HL-60 (cell line): Measurements from ENCODE around the gene CERS6.

Experiments
- DNase-seq, 2 experiments: peaks; one replicate each; pipeline ENCODE4 v3.0.0-alpha.2; 2010 to 2020; ENCODE audit warnings: low read depth in 1 of 2, low spot score in 1 of 2
- H3K27ac ChIP-seq: fragments of 250-450 bp; sonication (Bioruptor Pico); replicated peaks from 2 replicates; pipeline ENCODE4 v1.5.1; 2020; ENCODE audit warnings: mild to moderate bottlenecking, moderate library complexity
- H3K27me3 ChIP-seq: fragments of 250-450 bp; sonication (Bioruptor Pico); 2 replicates; pipeline ENCODE4 v1.5.1; 2021; ENCODE audit warnings: mild to moderate bottlenecking, moderate library complexity; ENCODE audit not compliant: insufficient read depth, poor library complexity, severe bottlenecking
- H3K4me3 ChIP-seq: replicated peaks from 2 replicates; pipeline ENCODE4 v1.5.1; 2011; ENCODE audit warnings: mild to moderate bottlenecking, control low read depth, low read length; ENCODE audit not compliant: insufficient read depth
- CTCF ChIP-seq: IDR thresholded peaks from one replicate; pipeline ENCODE4 v1.5.1; 2011; ENCODE audit warnings: low read length, control low read depth, inconsistent platforms; ENCODE audit not compliant: insufficient read depth
- GABPA ChIP-seq: IDR thresholded peaks from 2 replicates; pipeline ENCODE4 v1.6.1; 2012; ENCODE audit warnings: low read depth
- POLR2AphosphoS5 ChIP-seq: IDR thresholded peaks from 2 replicates; pipeline ENCODE4 v1.6.1; 2012; ENCODE audit warnings: low read depth
- REST ChIP-seq: IDR thresholded peaks from 2 replicates; pipeline ENCODE4 v1.6.1; 2012; ENCODE audit warnings: low read depth; ENCODE audit not compliant: insufficient replicate concordance
- SPI1 ChIP-seq: IDR thresholded peaks from 2 replicates; pipeline ENCODE4 v1.6.1; 2012; ENCODE audit warnings: low read depth, mild to moderate bottlenecking, borderline replicate concordance

The CERS6 gene

GRCh38 chr2:168703926-168704325, 247.9 kb downstream of the CERS6 start:
- no peak for TF ChIP-seq GABPA
- TF ChIP-seq REST, result no peak
- DNase-seq, result no peak
- H3K27ac ChIP-seq, result no peak overlapping the region

GRCh38 chr2:168705534-168706470, 249.7 kb downstream of the CERS6 start:
- no peak for DNase-seq
- no peaks in the 10 kb centered on the region for H3K27me3 ChIP-seq
- no peak overlapping the region for H3K4me3 ChIP-seq
- TF ChIP-seq REST, result no peak
- no peak for TF ChIP-seq GABPA
- no peak for TF ChIP-seq SPI1
- no peak for TF ChIP-seq CTCF
- TF ChIP-seq POLR2AphosphoS5, result no peak
- no peak overlapping the region for H3K27ac ChIP-seq

More at GRCh38 chr2:168703926-168704325, 247.9 kb downstream of the CERS6 start:
- Histone ChIP-seq H3K4me3 (no peak overlapping the region), H3K27me3 (no peaks in the 10 kb centered on the region)

GRCh38 chr2:168706806-168707205, 250.7 kb downstream of the CERS6 start:
- no peak for DNase-seq
- Histone ChIP-seq H3K27ac (no peak overlapping the region), H3K27me3 (no peaks in the 10 kb centered on the region), H3K4me3 (no peak overlapping the region)
- TF ChIP-seq CTCF (no peak), REST (no peak), SPI1 (no peak), POLR2AphosphoS5 (no peak), GABPA (no peak)
